Caco-2 (cell line): ENCODE measurements around the gene KCNK15. TPM values are rescaled to one million over a fixed set of nuclear protein-coding genes. Genes with fewer than 3 reads are reported as not detected.

Source experiments
- BruUV-seq: library from RNA; stranded (reverse); fragments of 400-500 nt; replicated peaks from 2 replicates; lab custom pipeline; 2021; lab: Mats Ljungman, UMichigan
- CTCF ChIA-PET: fragments of 300-600 bp; sonication (Branson Sonifier 250); formaldehyde crosslinking; loops from one replicate; lab custom pipeline; 2022; ENCODE audit warnings: antibody characterized with exemption; lab: Charles Lee
- POLR2A ChIA-PET: fragments of 300-600 bp; sonication (Branson Sonifier 250); formaldehyde crosslinking; loops from one replicate; lab custom pipeline; 2022; ENCODE audit warnings: antibody characterized with exemption; lab: Charles Lee
- DNase-seq, 2 experiments: peaks; one replicate each; pipeline versions ENCODE4 v3.0.0 to v3.0.0-alpha.2; 2020 to 2022
- H3K27me3 ChIP-seq: replicated peaks from 2 replicates; pipeline ENCODE4 v1.6.0; 2011; ENCODE audit warnings: low read length; ENCODE audit not compliant: control insufficient read depth, insufficient read depth
- H3K36me3 ChIP-seq: 2 replicates; pipeline ENCODE4 v1.5.1; 2011; ENCODE audit warnings: low read length; ENCODE audit not compliant: control insufficient read depth, insufficient read depth
- H3K4me1 ChIP-seq: fragments of 250-450 bp; sonication (Bioruptor Pico); 2 replicates; pipeline ENCODE4 v1.5.1; 2020; ENCODE audit warnings: mild to moderate bottlenecking
- H3K4me3 ChIP-seq: 2 replicates; pipeline ENCODE4 v1.5.1; 2011; ENCODE audit warnings: low read depth, mild to moderate bottlenecking, control low read depth, low read length
- H3K9me3 ChIP-seq: fragments of 250-450 bp; sonication (Bioruptor Pico); 2 replicates; pipeline ENCODE4 v1.5.1; 2020; ENCODE audit warnings: mild to moderate bottlenecking, moderate library complexity
- H3K27ac Mint-ChIP-seq: one replicate; pipeline ENCODE4 v1.8.0; 2022; ENCODE audit warnings: mixed read lengths; ENCODE audit not compliant: unreplicated experiment
- H3K27me3 Mint-ChIP-seq: one replicate; pipeline ENCODE4 v1.8.0; 2022; ENCODE audit warnings: mixed read lengths; ENCODE audit not compliant: insufficient read depth, unreplicated experiment
- H3K36me3 Mint-ChIP-seq: one replicate; pipeline ENCODE4 v1.8.0; 2022; ENCODE audit warnings: mild to moderate bottlenecking, mixed read lengths; ENCODE audit not compliant: insufficient read depth, unreplicated experiment
- H3K4me1 Mint-ChIP-seq: one replicate; pipeline ENCODE4 v1.8.0; 2022; ENCODE audit warnings: low read depth, mixed read lengths; ENCODE audit not compliant: unreplicated experiment
- H3K4me3 Mint-ChIP-seq: one replicate; pipeline ENCODE4 v1.8.0; 2022; ENCODE audit warnings: mild to moderate bottlenecking, moderate library complexity, mixed read lengths; ENCODE audit not compliant: unreplicated experiment
- H3K9me3 Mint-ChIP-seq: one replicate; pipeline ENCODE4 v1.8.0; 2022; ENCODE audit warnings: mixed read lengths; ENCODE audit not compliant: unreplicated experiment
- CTCF ChIP-seq, 2 experiments: fragments of 200-600 bp in 1 of 2; IDR thresholded peaks; 1 replicate in 1 of 2; 2 replicates in 1 of 2; pipeline versions ENCODE4 v1.5.1 to v1.8.0; 2011 to 2022; ENCODE audit warnings: antibody characterized with exemption in 1 of 2, control low read depth in 1 of 2, inconsistent platforms in 1 of 2, low read depth in 1 of 2, low read length in 1 of 2, mild to moderate bottlenecking in 1 of 2, moderate library complexity in 1 of 2; ENCODE audit not compliant: insufficient read depth in 1 of 2, severe bottlenecking in 1 of 2, unreplicated experiment in 1 of 2
- intact Hi-C: fragments of 100-400 bp; cut with micrococcal nuclease; formaldehyde crosslinking; loops from one replicate; pipeline ENCODE4 v1.10.0; 2022; ENCODE audit not compliant: unreplicated experiment
- total RNA-seq: library from RNA; stranded (reverse); gene quantifications from 2 replicates; pipeline ENCODE4 v1.2.3, GENCODE V29; 2022

The KCNK15 gene
- total RNA-seq, 1 experiment from 2014 or later, result 2.9 TPM

- Mint-ChIP-seq H3K27me3 (peaks cover 14% of the 10 kb centered on the region), H3K4me3 (no peak overlapping the region), H3K9me3 (no peaks in the 10 kb centered on the region), H3K4me1 (no peaks in the 10 kb centered on the region), H3K36me3 (no peaks in the 10 kb centered on the region), H3K27ac (no peak overlapping the region)
- Histone ChIP-seq H3K4me3 (no peak overlapping the region), H3K9me3 (no peaks in the 10 kb centered on the region), H3K27me3 (no peaks in the 10 kb centered on the region; the same call in 1 of the 2 replicates), H3K4me1 (no peaks in the 10 kb centered on the region), H3K36me3 (no peaks in the 10 kb centered on the region)
- DNase-seq, result no peak
- no peak for TF ChIP-seq CTCF (IDR thresholded peaks at IDR 0.05; ENCODE audit: insufficient read depth in 1 of 2, low read depth in 1 of 2, low read length in 1 of 2, severe bottlenecking in 1 of 2, unreplicated experiment in 1 of 2)
- intact Hi-C loops, result no loop called here
- CTCF ChIA-PET, result interaction anchor here (0.5 kb wide), 1 partner anchor 15 kb away, joined by 4 read pairs; no protein-coding TSS in a partner anchor
- no TSS peak for BruUV-seq
- POLR2A ChIA-PET, result no interaction called here
Measured at GRCh38 chr20:44771172-44771535, 25.5 kb downstream of the KCNK15 start.

DNA sequence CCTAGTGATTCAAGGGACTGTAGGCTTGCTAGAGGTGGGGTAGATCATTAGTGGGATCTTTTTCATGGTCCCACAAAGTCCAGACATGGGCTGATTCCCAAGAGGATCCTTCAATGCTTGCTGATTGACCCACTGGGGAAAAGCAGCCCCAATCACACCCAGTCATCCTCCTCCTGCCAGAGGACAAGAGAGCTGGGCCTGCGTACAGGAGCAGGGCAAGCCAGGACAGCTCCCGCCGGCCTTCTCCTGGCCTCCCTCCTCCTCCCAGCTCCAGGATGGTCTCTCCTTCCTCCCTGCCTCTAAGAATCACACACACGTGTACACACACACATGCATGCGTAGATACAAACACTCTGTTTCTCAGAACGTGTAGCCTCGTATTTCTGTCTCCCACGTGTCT lies 27.0 kb downstream of the KCNK15 start:
- Mint-ChIP-seq H3K4me3 (no peak overlapping the region), H3K4me1 (no peaks in the 10 kb centered on the region), H3K27me3 (peaks cover 15% of the 10 kb centered on the region), H3K36me3 (no peaks in the 10 kb centered on the region), H3K27ac (no peak overlapping the region), H3K9me3 (no peaks in the 10 kb centered on the region)
- no peaks in the 10 kb centered on the region for H3K36me3 ChIP-seq
- no peak overlapping the region for H3K4me3 ChIP-seq
- TF ChIP-seq CTCF (IDR thresholded peaks at IDR 0.05; ENCODE audit: insufficient read depth in 1 of 2, low read depth in 1 of 2, low read length in 1 of 2, severe bottlenecking in 1 of 2, unreplicated experiment in 1 of 2), result no peak
- ChIA-PET POLR2A (no interaction called here), CTCF (no interaction called here)
- H3K27me3 ChIP-seq, result no peaks in the 10 kb centered on the region; the same call in 1 of the 2 replicates
- BruUV-seq, result no TSS peak
- H3K9me3 ChIP-seq, result peaks cover 4% of the 10 kb centered on the region; the same call in 1 of the 2 replicates
- no peaks in the 10 kb centered on the region for H3K4me1 ChIP-seq
- intact Hi-C loops, result no loop called here
- no peak for DNase-seq

DNA sequence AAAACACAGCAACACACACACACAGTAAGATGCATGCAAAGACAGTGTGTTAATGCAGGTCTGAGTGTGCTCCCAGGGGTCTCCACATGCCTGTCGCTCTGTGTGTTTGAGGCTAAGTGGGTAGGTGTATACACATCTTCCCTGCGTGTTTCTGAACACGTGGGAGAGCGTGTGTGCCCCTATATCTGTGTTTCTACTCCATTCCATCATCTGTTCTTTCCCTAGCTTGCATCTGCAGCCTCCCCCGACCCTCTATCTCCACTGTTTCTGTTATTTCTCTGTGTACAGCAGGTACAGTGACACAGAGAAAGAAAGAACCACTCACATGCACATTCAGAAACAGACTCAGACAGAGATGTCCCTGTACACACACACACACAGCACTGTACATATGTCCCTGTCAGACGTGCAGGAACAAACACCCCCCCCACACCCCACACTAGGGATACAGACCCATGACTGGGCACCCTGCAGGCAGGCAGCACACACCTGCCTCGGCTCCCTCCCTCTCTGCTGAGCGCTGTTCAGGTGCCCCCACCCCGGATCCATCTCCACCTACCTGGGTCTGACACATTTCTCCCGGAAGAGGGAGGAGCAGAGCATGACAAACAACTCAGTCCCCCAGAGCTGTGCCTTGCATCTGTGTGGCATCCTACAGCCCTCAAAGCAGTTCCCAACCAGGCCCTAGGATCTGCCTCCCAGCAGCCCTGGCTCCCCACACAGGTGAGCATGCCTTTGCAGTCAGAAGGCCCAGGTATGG lies 27.6 kb downstream of the KCNK15 start:
- no peaks in the 10 kb centered on the region for H3K4me1 ChIP-seq
- ChIA-PET CTCF (no interaction called here), POLR2A (no interaction called here)
- no peaks in the 10 kb centered on the region for H3K36me3 ChIP-seq
- Mint-ChIP-seq H3K27me3 (peaks cover 15% of the 10 kb centered on the region), H3K36me3 (no peaks in the 10 kb centered on the region), H3K9me3 (no peaks in the 10 kb centered on the region), H3K27ac (no peak overlapping the region), H3K4me1 (no peaks in the 10 kb centered on the region), H3K4me3 (no peak overlapping the region)
- peak in 1 of 2 experiments; percentile 42 for DNase-seq
- BruUV-seq, result no TSS peak
- H3K27me3 ChIP-seq, result no peaks in the 10 kb centered on the region; the same call in 1 of the 2 replicates
- no peak for TF ChIP-seq CTCF (IDR thresholded peaks at IDR 0.05; ENCODE audit: insufficient read depth in 1 of 2, low read depth in 1 of 2, low read length in 1 of 2, severe bottlenecking in 1 of 2, unreplicated experiment in 1 of 2)
- no peak overlapping the region for H3K4me3 ChIP-seq
- H3K9me3 ChIP-seq, result peaks cover 4% of the 10 kb centered on the region; the same call in 1 of the 2 replicates
- intact Hi-C loops, result no loop called here
